Ovary (tissue), 9 donors: ENCODE measurements around the gene CNTNAP1. TPM values are rescaled to one million over a fixed set of nuclear protein-coding genes. Genes with fewer than 3 reads are reported as not detected.

Source experiments
- DNase-seq, 5 donors: peaks; one replicate each; pipeline ENCODE4 v3.0.0-alpha.2; 2019 to 2020
- H3K27ac ChIP-seq, 2 donors: fragments of 200-600 bp; one replicate each; pipeline versions ENCODE4 v1.5.1 to v1.8.0; 2019 to 2022
- H3K27me3 ChIP-seq: fragments of 200-600 bp; one replicate; pipeline ENCODE4 v1.8.0; 2022
- H3K36me3 ChIP-seq: fragments of 200-600 bp; sonication (generic); one replicate; pipeline ENCODE4 v1.5.1; 2019
- H3K4me1 ChIP-seq: one replicate; pipeline ENCODE4 v1.8.1; 2013; ENCODE audit warnings: mild to moderate bottlenecking, moderate library complexity; ENCODE audit not compliant: insufficient read depth
- H3K4me3 ChIP-seq: fragments of 200-600 bp; sonication (generic); one replicate; pipeline ENCODE4 v1.5.1; 2017
- H3K9me3 ChIP-seq, 2 donors: fragments of 200-600 bp in 1 of 2; sonication (generic) in 1 of 2; one replicate each; pipeline versions ENCODE4 v1.5.1 to v1.8.1; 2013 to 2019; ENCODE audit warnings: mild to moderate bottlenecking in 1 of 2, moderate library complexity in 1 of 2
- CTCF ChIP-seq, 3 donors: fragments of 450-650 bp in 2 of 3; fragments of 200-600 bp in 1 of 3; IDR thresholded peaks; one replicate each; pipeline versions ENCODE4 v1.5.1 to v1.8.0; 2016 to 2022; ENCODE audit warnings: antibody characterized with exemption in 3 of 3, mild to moderate bottlenecking in 1 of 3
- EP300 ChIP-seq: sonication (generic); formaldehyde crosslinking; IDR thresholded peaks from one replicate; pipeline ENCODE4 v1.6.1; 2017; ENCODE audit warnings: antibody characterized with exemption
- POLR2A ChIP-seq: fragments of 450-650 bp; IDR thresholded peaks from one replicate; pipeline ENCODE4 v1.6.1; 2017; ENCODE audit warnings: antibody characterized with exemption, mild to moderate bottlenecking, moderate library complexity
- WGBS, 3 donors: extraction: QIAGEN DNeasy Blood & Tissue Kit in 1 of 3; methylation state at CpG; one replicate each; pipeline versions ENCODE4 v1.1.5 to v1.1.7; 2013 to 2017; 5-methylcytosine and 5-hydroxymethylcytosine counted together
- intact Hi-C, 4 donors: fragments of 100-400 bp; cut with DNase I; formaldehyde crosslinking; loops; one replicate each; pipeline versions ENCODE4 v1.11.0 to v1.15.1; 2022 to 2023
- polyA plus RNA-seq, 2 donors: library from polyadenylated mRNA; stranded (reverse); fragments of 200-250 nt in 1 of 2; fragments of 350-450 nt in 1 of 2; fragmentation: Illumina TruSeq in 1 of 2; extraction: RNeasy Lipid Tissue Mini Kit (QIAGEN cat#74804) in 1 of 2; gene quantifications; one replicate each; pipeline ENCODE4 v1.2.3, GENCODE V29; 2013 to 2014
- total RNA-seq, 7 donors: library from RNA; depleted of rRNA in 2 of 7; stranded (reverse); fragments of >200 nt in 2 of 7; fragmentation: NEBNext Ultra II Directional in 3 of 7; extraction: Animal tissue kit (Norgen Biotek cat#: 25700) in 3 of 7; gene quantifications; one replicate each; pipeline versions ENCODE4 v1.1.0 to v1.2.4, GENCODE V29; 2016 to 2023
- donor health status: DM: no; HTN: no; CAD: no; lungs with moderate emphysema.
- donor health status: DM: no; HTN: no; CAD: no.
- donor health status: Bipolar disorder and iron deficiency.
- donor health status: DM: yes; HTN: yes; CAD: no.
- donor health status: DM: no; HTN: no; CAD: no.
- donor health status: DM: yes; HTN: yes; CAD: no.

The CNTNAP1 gene
- total and polyA plus RNA-seq, 9 donors: 3.7 to 41.4 (median 13.5) TPM

GRCh38 chr17:42642336-42642735 is 40.0 kb upstream of the CNTNAP1 start:
- WGBS, 3 donors: 22 to 33% (median 31%) methylated on average over 2 of the region's 2 CpGs
- Histone ChIP-seq H3K27ac (no peak overlapping the region), H3K4me1 (no peaks in the 10 kb centered on the region), H3K4me3 (no peak overlapping the region), H3K9me3 (no peaks in the 10 kb centered on the region), H3K27me3 (no peaks in the 10 kb centered on the region), H3K36me3 (no peaks in the 10 kb centered on the region)
- DNase-seq: no peak
- intact Hi-C loops: no loop called here
- TF ChIP-seq CTCF (IDR thresholded peaks at IDR 0.05): no peak
- TF ChIP-seq POLR2A: no peak
- TF ChIP-seq EP300: no peak

- no peak overlapping the region for H3K4me3 ChIP-seq
- intact Hi-C loops: no loop called here
- TF ChIP-seq CTCF (IDR thresholded peaks at IDR 0.05) (no peak), EP300 (no peak), POLR2A (no peak)
- H3K36me3 ChIP-seq: no peaks in the 10 kb centered on the region
- 86 to 92% (median 91%) methylated on average over 5 of the region's 5 CpGs for WGBS, 3 donors
- DNase-seq: no peak
- no peak overlapping the region for H3K27ac ChIP-seq
- no peaks in the 10 kb centered on the region for H3K27me3 ChIP-seq
- no peaks in the 10 kb centered on the region for H3K4me1 ChIP-seq
- no peaks in the 10 kb centered on the region for H3K9me3 ChIP-seq
Observed at GRCh38 chr17:42647778-42648177, 34.6 kb upstream of the CNTNAP1 start.

GRCh38 chr17:42651392-42651791 is 30.9 kb upstream of the CNTNAP1 start:
- Histone ChIP-seq H3K36me3 (no peaks in the 10 kb centered on the region), H3K4me3 (no peak overlapping the region), H3K27ac (no peak overlapping the region), H3K9me3 (no peaks in the 10 kb centered on the region), H3K4me1 (peaks cover 5% of the 10 kb centered on the region), H3K27me3 (no peaks in the 10 kb centered on the region)
- no peak for DNase-seq
- intact Hi-C loops: no loop called here
- TF ChIP-seq EP300 (no peak), POLR2A (no peak), CTCF (IDR thresholded peaks at IDR 0.05) (no peak)
- WGBS, 3 donors: 77 to 88% (median 80%) methylated on average over 4 of the region's 4 CpGs

GRCh38 chr17:42653179-42654124 is 28.9 kb upstream of the CNTNAP1 start:
- peak; percentile 72 to 83 (median 75) for DNase-seq
- Histone ChIP-seq H3K27me3 (no peaks in the 10 kb centered on the region), H3K36me3 (no peaks in the 10 kb centered on the region), H3K4me1 (peaks cover 5% of the 10 kb centered on the region), H3K27ac (peak overlapping the region; percentile 77 to 82), H3K9me3 (no peaks in the 10 kb centered on the region), H3K4me3 (peak overlapping the region; percentile 39)
- intact Hi-C loops: no loop called here
- 19% methylated on average over 42 of the region's 42 CpGs for WGBS, 3 donors
- no peak for TF ChIP-seq POLR2A
- TF ChIP-seq CTCF (IDR thresholded peaks at IDR 0.05): no peak
- TF ChIP-seq EP300: no peak
